KMS-11 (cell line): ENCODE data around the gene KLHL41.
A peak's percentile ranks its signal among the peaks of the same experiment; 100 is the strongest.
"Not testable (repeated sequence)": the region's sequence is repeated elsewhere in the genome, so short reads cannot be mapped to it uniquely, and the experiment has no call there.

Source experiments
- H2AFZ ChIP-seq: fragments of 200-600 bp; sonication (generic); 2 replicates; pipeline ENCODE4 v1.6.1; 2016; ENCODE audit warnings: antibody characterized with exemption, mixed run types, low read depth
- H3K27ac ChIP-seq: fragments of 200-600 bp; sonication (generic); 2 replicates; pipeline ENCODE4 v1.6.1; 2016; ENCODE audit warnings: mild to moderate bottlenecking, mixed run types
- H3K27me3 ChIP-seq: fragments of 200-600 bp; sonication (generic); 2 replicates; pipeline ENCODE4 v1.6.1; 2017; ENCODE audit warnings: mild to moderate bottlenecking, low read depth, mixed run types, moderate library complexity; ENCODE audit not compliant: insufficient read depth
- H3K36me3 ChIP-seq: fragments of 200-600 bp; sonication (generic); 2 replicates; pipeline ENCODE4 v1.6.1; 2017; ENCODE audit warnings: mild to moderate bottlenecking, mixed run types; ENCODE audit not compliant: insufficient read depth
- H3K4me1 ChIP-seq: fragments of 200-600 bp; sonication (generic); 2 replicates; pipeline ENCODE4 v1.6.1; 2016; ENCODE audit warnings: mild to moderate bottlenecking, low read depth, mixed run types; ENCODE audit not compliant: poor library complexity, severe bottlenecking
- H3K4me2 ChIP-seq: fragments of 200-600 bp; sonication (generic); 2 replicates; pipeline ENCODE4 v1.7.0; 2016; ENCODE audit warnings: mild to moderate bottlenecking, mixed run types
- H3K4me3 ChIP-seq: fragments of 200-600 bp; sonication (generic); IDR thresholded peaks from 2 replicates; pipeline ENCODE4 v1.6.1; 2017; ENCODE audit warnings: low read depth, low read length, mixed read lengths; ENCODE audit not compliant: insufficient read depth
- H3K79me2 ChIP-seq: fragments of 200-600 bp; sonication (generic); 2 replicates; pipeline ENCODE4 v1.6.1; 2016; ENCODE audit warnings: low read depth, mixed run types; ENCODE audit not compliant: insufficient read depth
- H3K9ac ChIP-seq: fragments of 200-600 bp; sonication (generic); 2 replicates; pipeline ENCODE4 v1.6.1; 2016; ENCODE audit warnings: mild to moderate bottlenecking, mixed run types
- H4K20me1 ChIP-seq: fragments of 200-600 bp; sonication (generic); 2 replicates; pipeline ENCODE4 v1.6.1; 2016; ENCODE audit warnings: mild to moderate bottlenecking, mixed run types; ENCODE audit not compliant: insufficient read depth
- CTCF ChIP-seq: fragments of 200-600 bp; sonication (generic); conservative IDR thresholded peaks from 2 replicates; pipeline ENCODE4 v1.6.1; 2017; ENCODE audit warnings: low read depth, mild to moderate bottlenecking, antibody characterized with exemption, low read length, moderate library complexity, mixed read lengths

KLHL41 gene

DNA sequence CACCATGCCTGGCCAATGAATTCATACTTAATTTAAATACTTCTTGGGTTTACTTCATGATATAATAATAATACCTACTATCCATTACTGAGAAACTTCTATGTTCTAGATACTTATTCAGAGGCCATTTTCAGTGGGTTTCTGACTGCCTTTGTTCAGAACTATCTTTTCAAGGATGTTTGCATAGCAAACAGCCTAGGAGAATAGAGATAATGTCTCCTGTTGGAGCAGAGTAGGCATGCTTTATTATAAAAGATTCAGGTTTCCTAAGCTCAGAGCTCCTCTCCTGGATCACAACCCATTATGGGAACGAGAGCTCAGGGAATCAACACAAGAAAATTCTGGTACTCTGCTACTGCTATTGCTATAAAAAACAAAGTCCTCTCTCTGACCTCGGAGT lies 53.0 kb downstream of the KLHL41 start:
- Histone ChIP-seq H3K9ac (no peak overlapping the region), H3K27me3 (no peaks in the 10 kb centered on the region), H3K4me3 (no peak overlapping the region), H3K36me3 (no peaks in the 10 kb centered on the region), H3K4me1 (no peaks in the 10 kb centered on the region), H3K79me2 (no peaks in the 10 kb centered on the region), H4K20me1 (no peaks in the 10 kb centered on the region), H2AFZ (no peak overlapping the region), H3K27ac (no peak overlapping the region), H3K4me2 (no peak overlapping the region)
- TF ChIP-seq CTCF = no peak

DNA sequence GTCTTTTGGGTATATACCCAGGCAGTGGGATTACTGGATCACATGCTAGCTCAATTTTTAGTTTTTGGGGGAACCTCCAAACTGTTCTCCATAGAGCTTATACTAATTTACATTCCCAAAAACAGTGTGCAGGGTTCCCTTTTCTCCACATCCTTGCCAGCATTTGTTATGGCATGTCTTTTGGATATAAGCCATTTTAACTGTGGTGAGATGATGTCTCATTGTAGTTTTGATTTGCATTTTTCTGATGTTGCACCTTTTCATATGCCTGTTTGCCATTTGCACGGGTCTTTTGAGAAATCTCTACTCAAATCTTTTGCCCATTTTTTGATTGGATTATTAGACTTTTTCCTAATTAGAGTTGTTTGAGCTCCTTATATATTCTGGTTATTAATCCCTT lies 56.2 kb downstream of the KLHL41 start:
- Histone ChIP-seq H3K27me3 (no peaks in the 10 kb centered on the region), H3K36me3 (no peaks in the 10 kb centered on the region), H3K4me2 (no peak overlapping the region), H3K4me1 (peaks cover 19% of the 10 kb centered on the region), H4K20me1 (no peaks in the 10 kb centered on the region), H3K79me2 (peaks cover 10% of the 10 kb centered on the region; the same call in 1 of the 2 replicates), H3K4me3 (no peak overlapping the region), H3K27ac (no peak overlapping the region), H2AFZ (no peak overlapping the region), H3K9ac (no peak overlapping the region)
- no peak for TF ChIP-seq CTCF

- Histone ChIP-seq H3K4me3 (no peak overlapping the region), H3K79me2 (peaks cover 35% of the 10 kb centered on the region; the same call in 1 of the 2 replicates), H3K4me2 (no peak overlapping the region), H4K20me1 (no peaks in the 10 kb centered on the region), H3K4me1 (peaks cover 41% of the 10 kb centered on the region), H3K36me3 (no peaks in the 10 kb centered on the region), H2AFZ (no peak overlapping the region), H3K27ac (no peak overlapping the region), H3K27me3 (no peaks in the 10 kb centered on the region), H3K9ac (no peak overlapping the region)
- TF ChIP-seq CTCF = no peak
Observed at GRCh38 chr2:169569948-169570347, 60.4 kb downstream of the KLHL41 start.

DNA sequence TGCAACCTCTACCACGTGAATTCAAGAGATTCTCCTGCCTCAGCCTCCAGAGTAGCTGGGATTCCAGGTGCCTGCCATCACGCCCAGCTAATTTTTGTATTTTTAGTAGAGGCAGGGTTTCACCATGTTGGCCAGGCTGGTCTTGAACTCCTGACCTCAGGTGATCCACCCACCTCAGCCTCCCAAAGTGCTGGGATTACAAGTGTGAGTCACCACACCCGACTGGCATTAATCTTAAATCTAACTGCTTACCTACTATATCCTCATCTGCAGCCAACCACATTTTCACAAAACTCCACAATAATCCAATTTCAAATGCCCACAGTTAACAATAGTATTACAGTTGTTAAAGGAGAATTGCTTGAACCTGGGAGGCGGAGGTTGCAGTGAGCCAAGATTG lies 61.2 kb downstream of the KLHL41 start:
- not testable (repeated sequence) for H2AFZ ChIP-seq, H3K4me3 ChIP-seq, H3K9ac ChIP-seq, H3K27me3 ChIP-seq, H3K27ac ChIP-seq, H3K36me3 ChIP-seq, H4K20me1 ChIP-seq
- Histone ChIP-seq H3K4me1 (peaks cover 41% of the 10 kb centered on the region), H3K79me2 (peaks cover 35% of the 10 kb centered on the region; the same call in 1 of the 2 replicates), H3K4me2 (peak overlapping the region; percentile 95; the same call in 1 of the 2 replicates)

DNA sequence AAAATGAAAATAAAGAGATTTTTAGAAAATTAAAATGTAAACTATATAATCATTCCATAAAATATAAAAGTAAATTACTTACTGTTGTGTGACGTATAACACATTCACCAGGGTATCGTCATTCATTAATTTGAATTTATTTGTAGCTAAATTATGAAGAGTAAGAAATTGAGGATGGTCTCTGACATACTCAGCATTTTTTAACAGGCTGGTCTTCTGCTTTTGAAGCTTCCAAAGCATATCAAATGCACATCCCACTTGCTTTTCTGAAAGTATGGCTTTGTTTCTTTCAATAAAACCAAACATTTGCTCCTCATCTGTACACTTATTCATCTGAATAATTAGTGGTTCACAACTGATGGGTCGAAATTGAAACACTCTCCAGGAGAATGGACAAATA lies 62.1 kb downstream of the KLHL41 start:
- Histone ChIP-seq H3K36me3 (no peaks in the 10 kb centered on the region), H3K4me3 (no peak overlapping the region), H4K20me1 (no peaks in the 10 kb centered on the region), H2AFZ (no peak overlapping the region), H3K27me3 (no peaks in the 10 kb centered on the region), H3K9ac (peak overlapping the region; percentile 69; the same call in 1 of the 2 replicates), H3K27ac (peak overlapping the region; percentile 71; the same call in 1 of the 2 replicates), H3K4me1 (peaks cover 41% of the 10 kb centered on the region), H3K4me2 (peak overlapping the region; percentile 95), H3K79me2 (peaks cover 35% of the 10 kb centered on the region; the same call in 1 of the 2 replicates)
- TF ChIP-seq CTCF = no peak
